NOMO-1 treated with DMSO at 0.1 percent for 48 hours (cell line): Measurements from ENCODE around the gene PLPPR3.
A peak's percentile ranks its signal among the peaks of the same experiment; 100 is the strongest.
"Not testable (repeated sequence)": the region's sequence is repeated elsewhere in the genome, so short reads cannot be mapped to it uniquely, and the experiment has no call there.

ENCODE experiments used
- DNase-seq: peaks from one replicate; lab custom pipeline; 2025; ENCODE audit not compliant: unreplicated experiment; lab: John Stamatoyannopoulos, UW

Gene PLPPR3

GRCh38 chr19:829129-829758 is 7.5 kb upstream of the PLPPR3 start:
- no peak for DNase-seq

- peak; percentile 80 for DNase-seq
Measured at GRCh38 chr19:827710-828321, 6.1 kb upstream of the PLPPR3 start, which contains the start of gene AZU1. Gene AZU1 (plus strand): TSS chr19:827837. CDS start chr19:827847, 10 bp downstream.

DNA sequence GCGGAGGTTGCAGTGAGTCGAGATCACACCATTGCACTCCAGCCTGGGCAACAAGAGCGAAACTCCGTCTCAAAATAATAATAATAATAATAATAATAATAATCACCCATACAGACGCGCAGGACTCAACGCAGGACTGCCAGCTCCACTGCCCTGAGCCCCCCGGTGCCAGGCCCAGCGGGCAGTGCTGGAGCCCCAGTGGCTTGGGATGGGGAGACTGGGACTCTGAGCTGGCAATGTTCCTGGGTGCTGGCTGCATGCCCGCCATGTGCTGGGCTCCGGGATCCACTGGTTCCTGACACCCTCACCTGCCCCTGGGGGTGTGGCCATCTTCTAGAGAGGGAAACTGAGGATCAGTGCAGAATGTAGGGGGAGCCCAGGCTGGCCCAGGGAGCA is 5.6 kb upstream of the PLPPR3 start:
- DNase-seq: no peak

- peak; percentile 47 for DNase-seq
Measured at GRCh38 chr19:825897-826644, 4.3 kb upstream of the PLPPR3 start.

GRCh38 chr19:824885-825284 is 3.1 kb upstream of the PLPPR3 start:
- peak; percentile 64 for DNase-seq

DNA sequence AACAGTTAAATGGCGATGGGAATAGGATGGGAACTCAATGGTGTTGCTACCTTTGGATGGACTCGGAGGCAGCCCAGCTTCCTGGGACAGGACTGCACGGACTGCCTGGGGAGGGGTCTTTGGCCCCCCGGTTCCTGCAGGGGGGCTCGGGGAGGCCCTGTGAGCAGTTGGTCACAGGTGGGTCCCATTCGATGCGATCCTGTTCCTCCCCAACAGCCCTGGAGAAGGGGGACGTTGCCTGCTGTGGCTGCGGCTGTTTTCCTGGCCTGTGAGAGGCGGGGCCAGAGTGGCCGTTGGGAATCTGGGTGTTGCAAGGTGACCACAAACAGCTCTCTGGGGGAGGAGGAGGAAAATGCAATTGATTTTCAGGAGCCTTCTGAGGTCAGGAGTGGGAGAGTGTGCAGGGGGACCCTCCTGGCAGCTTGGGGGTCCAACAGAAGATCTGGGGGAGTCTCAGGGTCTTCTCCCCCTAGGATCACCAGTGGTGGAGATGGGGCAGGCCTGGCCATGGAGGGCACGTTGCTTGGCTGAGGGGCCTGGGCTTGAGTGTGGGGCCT is 1.9 kb upstream of the PLPPR3 start:
- DNase-seq: peak; percentile 46

- DNase-seq: no peak
Measured at GRCh38 chr19:821231-821824, 427 bp downstream of the PLPPR3 start.

DNA sequence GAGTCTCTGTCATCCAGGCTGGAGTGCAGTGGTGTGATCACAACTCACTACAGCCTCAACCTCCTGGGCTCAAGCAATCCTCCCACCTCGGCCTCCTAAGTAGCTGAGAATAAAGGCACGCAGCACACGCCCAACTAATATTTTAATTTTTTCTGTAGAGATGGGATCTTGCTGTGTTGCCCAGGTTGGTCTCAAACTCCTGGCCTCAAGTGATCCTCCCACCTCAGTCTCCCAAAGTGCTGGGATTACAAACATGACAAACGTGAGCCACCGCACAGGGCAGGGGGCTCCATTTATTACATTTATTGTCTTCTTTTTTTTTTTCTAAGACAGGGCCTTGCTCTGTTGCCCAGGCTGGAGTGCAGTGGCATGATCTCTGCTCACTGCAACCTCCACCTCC is 1.5 kb downstream of the PLPPR3 start:
- not testable (repeated sequence) for DNase-seq

- DNase-seq: no peak
Measured at GRCh38 chr19:816500-816857, 5.3 kb downstream of the PLPPR3 start.

- no peak for DNase-seq
Measured at GRCh38 chr19:815775-816499, 5.8 kb downstream of the PLPPR3 start.

GRCh38 chr19:815079-815774 is 6.5 kb downstream of the PLPPR3 start:
- no peak for DNase-seq

DNA sequence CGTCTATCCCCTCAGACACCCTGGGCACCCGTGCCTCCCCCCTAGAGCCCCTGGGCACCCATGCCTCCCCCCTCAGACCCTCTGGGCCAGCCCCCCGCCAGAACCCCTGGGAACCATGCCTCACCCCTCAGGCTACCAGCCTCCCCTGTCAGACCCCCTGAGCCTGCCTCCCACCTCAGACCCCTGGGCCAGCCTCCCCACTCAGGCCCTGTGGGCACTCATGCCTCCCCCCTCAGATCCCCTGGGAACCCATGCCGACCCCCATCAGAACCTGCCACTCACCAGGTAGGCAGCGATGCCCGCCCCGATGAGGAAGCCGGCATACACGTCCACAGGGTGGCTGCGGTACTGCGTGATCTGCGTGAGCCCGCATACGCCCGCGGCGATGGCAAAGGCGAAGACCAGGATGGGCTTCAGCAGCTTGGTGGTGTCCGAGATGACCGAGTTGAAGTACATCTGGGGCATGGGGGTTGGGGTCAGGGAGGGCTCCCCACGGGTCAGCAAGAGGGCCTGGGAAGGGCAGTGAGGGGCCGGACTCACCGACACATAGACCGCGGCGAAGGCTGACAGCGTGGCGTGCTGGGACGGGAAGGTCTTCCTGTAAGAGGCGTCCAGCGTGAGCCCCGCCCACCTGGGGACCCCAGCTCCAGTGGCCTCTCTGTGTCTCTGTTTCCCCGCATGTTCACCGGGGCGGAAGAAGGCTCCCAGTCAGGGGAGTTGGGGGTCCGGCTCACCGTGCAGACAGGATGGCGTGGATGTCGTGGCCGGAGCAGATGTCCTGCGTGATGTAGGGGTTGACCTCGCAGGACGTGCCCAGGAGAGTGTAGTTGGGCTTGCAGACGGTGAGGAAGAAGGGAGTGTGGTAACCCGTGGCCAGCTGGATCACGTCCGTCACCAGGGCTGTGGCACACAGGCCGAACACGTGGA is 7.3 kb downstream of the PLPPR3 start:
- no peak for DNase-seq

DNA sequence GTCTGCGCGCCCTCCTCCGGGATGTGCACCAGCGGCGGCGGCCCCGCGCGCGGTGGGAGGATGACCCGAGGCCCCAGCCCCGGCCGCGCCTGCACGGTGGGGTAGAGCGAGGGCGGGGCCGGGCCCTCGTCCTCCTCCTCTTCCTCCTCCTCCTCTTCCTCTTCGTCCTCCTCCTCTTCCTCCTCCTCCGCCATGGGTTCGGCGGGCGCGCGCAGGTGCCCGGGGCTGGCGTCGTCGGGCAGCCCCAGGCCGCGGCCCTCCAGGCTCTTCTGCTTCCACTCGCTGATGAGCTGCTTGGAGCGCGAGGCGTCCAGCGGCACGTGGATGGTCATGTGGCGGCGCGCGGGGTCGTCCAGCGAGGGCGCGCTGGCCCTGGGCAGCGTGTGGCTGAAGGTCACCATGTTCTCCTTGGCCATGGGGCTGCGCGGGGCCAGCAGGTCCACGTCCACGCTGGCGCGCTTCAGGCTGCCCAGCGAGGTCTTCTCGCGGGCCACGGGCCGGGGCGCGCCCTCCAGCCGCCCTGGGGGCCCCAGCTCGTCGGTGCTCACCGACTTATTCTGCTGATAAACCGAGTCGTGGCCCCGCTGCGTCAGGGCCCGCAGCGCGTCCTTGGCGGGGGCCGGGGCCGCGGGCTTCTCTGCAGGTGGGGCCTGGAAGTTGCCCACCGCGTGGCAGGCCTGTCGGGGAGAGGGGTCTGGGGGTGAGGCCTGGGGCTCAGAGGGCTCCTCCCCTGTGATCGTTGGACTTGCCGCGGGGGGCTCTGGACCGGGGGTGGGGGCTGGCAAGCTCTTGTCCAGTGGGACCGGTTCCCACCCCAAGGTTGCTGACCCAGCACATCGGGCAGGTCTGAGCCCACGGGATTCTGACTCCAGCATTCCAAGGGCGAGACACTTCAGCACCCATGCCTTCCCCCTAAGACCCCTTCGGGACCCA is 8.3 kb downstream of the PLPPR3 start:
- DNase-seq: no peak

GRCh38 chr19:812747-813218 is 9.0 kb downstream of the PLPPR3 start:
- DNase-seq: no peak

DNA sequence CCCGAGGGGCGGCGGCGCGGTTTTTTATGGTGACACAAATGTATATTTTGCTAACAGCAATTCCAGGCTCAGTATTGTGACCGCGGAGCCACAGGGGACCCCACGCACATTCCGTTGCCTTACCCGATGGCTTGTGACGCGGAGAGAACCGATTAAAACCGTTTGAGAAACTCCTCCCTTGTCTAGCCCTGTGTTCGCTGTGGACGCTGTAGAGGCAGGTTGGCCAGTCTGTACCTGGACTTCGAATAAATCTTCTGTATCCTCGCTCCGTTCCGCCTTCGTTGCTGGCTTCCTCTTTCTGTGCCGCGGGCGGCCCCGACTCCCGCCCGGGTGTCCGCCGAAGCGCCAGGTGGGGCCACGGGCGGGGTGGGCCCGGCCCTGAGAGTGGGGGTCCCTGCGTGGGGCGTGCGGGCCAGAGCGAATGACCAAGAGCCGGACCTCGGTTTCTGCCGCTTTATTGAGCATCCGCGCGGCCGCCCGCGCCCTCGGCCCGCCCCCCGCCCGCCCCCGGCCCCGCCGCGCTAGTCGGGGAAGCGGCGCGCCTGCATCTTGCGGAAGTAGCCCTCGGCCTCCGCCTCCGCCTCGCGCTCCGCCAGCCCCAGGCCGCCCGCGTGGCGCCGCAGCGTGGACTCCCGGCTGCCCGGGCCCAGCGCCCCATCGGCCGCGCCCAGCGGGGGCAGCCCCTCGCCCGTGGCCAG is 9.6 kb downstream of the PLPPR3 start:
- DNase-seq: no peak

- DNase-seq: no peak
Measured at GRCh38 chr19:811506-812048, 10.2 kb downstream of the PLPPR3 start.

DNA sequence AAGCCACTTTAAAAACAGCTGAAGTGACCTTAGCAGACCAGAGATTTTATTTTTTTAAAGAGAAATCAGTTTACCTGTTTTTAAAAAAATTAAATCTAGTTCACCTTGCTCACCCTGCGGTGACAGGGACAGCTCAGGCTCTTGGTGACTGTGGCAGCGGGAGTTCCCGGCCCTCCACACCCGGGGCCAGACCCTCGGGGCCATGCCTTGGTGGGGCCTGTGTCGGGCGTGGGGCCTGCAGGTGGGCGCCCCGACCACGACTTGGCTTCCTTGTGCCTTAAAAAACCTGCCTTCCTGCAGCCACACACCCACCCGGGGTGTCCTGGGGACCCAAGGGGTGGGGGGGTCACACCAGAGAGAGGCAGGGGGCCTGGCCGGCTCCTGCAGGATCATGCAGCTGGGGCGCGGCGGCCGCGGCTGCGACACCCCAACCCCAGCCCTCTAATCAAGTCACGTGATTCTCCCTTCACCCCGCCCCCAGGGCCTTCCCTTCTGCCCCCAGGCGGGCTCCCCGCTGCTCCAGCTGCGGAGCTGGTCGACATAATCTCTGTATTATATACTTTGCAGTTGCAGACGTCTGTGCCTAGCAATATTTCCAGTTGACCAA is 10.8 kb downstream of the PLPPR3 start:
- DNase-seq: no peak
